Adipocyte (in vitro differentiated cells): ENCODE measurements around the gene NEURL3.
"Not testable (repeated sequence)": the region's sequence is repeated elsewhere in the genome, so short reads cannot be mapped to it uniquely, and the experiment has no call there.

Source experiments
- DNase-seq: peaks from one replicate; pipeline ENCODE4 v3.0.0-alpha.2; 2015; ENCODE audit warnings: low read depth
- H3K27me3 ChIP-seq: replicated peaks from 2 replicates; pipeline ENCODE4 v1.7.0; 2013; ENCODE audit warnings: mild to moderate bottlenecking, low read length, moderate library complexity; ENCODE audit not compliant: control insufficient read depth, insufficient read depth
- H3K36me3 ChIP-seq: 2 replicates; pipeline ENCODE4 v1.7.0; 2013; ENCODE audit warnings: low read length, mild to moderate bottlenecking, moderate library complexity; ENCODE audit not compliant: control insufficient read depth, insufficient read depth, severe bottlenecking
- H3K4me1 ChIP-seq: 2 replicates; pipeline ENCODE4 v1.7.0; 2013; ENCODE audit warnings: mild to moderate bottlenecking, low read length, moderate library complexity; ENCODE audit not compliant: control insufficient read depth, insufficient read depth
- H3K4me3 ChIP-seq: 2 replicates; pipeline ENCODE4 v1.7.0; 2013; ENCODE audit warnings: mild to moderate bottlenecking, low read length, moderate library complexity
- H3K9ac ChIP-seq: 2 replicates; pipeline ENCODE4 v1.7.0; 2013; ENCODE audit warnings: mild to moderate bottlenecking, low read length, moderate library complexity
- H3K9me3 ChIP-seq: 2 replicates; pipeline ENCODE4 v1.7.0; 2013; ENCODE audit warnings: mild to moderate bottlenecking, low read length, moderate library complexity; ENCODE audit not compliant: control insufficient read depth

Gene NEURL3

DNA sequence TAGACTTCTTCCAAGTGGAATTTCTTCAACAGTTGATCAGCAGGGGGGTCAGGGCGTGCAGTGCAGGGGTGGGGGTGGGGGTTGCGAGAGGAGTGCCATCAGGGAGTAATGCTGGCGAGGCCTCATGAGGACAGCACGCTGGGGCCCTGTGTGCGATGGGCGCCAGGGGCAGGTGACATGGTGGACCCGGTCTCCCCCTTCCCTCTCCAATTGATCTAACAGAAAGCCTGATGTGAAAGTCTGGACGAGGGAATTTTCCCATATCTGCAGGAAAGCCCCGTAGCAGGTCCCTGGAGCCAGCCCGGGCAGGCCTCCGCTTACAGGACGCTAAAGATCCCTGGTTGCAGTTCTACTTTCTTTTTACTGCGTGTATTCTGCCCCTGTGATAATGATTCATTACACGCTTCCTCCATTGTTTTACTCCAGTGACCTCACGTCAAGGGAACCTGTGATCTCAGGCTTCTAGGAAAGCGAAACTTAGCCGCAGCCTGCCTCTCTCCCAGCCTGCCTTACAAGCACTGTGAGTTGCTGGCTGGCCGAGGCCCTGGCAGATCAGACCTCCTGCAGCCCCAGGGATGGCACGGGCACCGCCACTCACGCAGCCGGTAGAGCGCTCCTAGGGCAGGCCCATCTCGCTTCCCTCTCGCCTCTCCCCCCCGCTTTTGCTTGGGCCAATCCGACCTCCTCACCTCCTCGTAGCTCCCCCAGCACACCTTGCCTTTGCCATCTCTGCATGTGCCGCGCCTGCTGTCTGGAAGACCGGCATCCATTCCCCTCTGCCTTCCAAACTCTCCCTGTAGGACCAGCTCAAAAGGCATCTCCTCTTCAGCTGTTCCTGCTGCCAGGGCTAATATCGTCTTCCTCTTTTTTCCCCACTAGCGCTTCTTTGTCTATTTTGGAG is 19.2 kb downstream of the NEURL3 start:
- Histone ChIP-seq H3K4me3 (peak overlapping the region; percentile 75), H3K4me1 (peaks cover 5% of the 10 kb centered on the region), H3K9me3 (peaks cover 10% of the 10 kb centered on the region), H3K27me3 (no peaks in the 10 kb centered on the region), H3K36me3 (no peaks in the 10 kb centered on the region), H3K9ac (peak overlapping the region; percentile 78)
- DNase-seq: peak; percentile 64

DNA sequence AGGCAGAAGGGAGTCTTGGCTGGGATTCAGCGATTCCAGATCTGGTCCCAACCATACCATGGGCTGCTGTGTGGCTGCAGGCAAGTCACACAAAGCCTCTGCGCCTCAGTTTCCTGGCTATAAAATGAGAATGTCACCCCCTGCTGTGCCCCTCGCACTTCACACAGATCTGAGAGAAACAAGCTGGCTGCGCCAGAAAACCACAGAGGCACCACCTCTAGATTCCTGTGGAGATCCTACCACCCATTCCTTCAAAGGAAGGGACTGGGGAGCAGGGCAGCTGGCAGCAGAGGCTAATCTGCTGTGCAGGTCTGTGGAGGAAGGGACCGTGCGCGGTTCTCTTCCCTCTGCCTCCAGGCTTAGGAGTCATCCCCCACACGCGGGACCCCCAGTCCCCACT is 19.8 kb downstream of the NEURL3 start:
- Histone ChIP-seq H3K36me3 (no peaks in the 10 kb centered on the region), H3K4me3 (no peak overlapping the region), H3K27me3 (no peaks in the 10 kb centered on the region), H3K9ac (no peak overlapping the region), H3K4me1 (peaks cover 5% of the 10 kb centered on the region), H3K9me3 (peaks cover 7% of the 10 kb centered on the region)
- no peak for DNase-seq

GRCh38 chr2:96484091-96484490 is 21.1 kb downstream of the NEURL3 start:
- no peaks in the 10 kb centered on the region for H3K9me3 ChIP-seq
- DNase-seq: no peak
- H3K4me1 ChIP-seq: peaks cover 5% of the 10 kb centered on the region
- H3K36me3 ChIP-seq: no peaks in the 10 kb centered on the region
- H3K9ac ChIP-seq: no peak overlapping the region
- H3K4me3 ChIP-seq: no peak overlapping the region
- no peaks in the 10 kb centered on the region for H3K27me3 ChIP-seq

- no peak overlapping the region for H3K4me3 ChIP-seq
- no peak overlapping the region for H3K9ac ChIP-seq
- H3K36me3 ChIP-seq: no peaks in the 10 kb centered on the region
- no peaks in the 10 kb centered on the region for H3K9me3 ChIP-seq
- no peak for DNase-seq
- no peaks in the 10 kb centered on the region for H3K4me1 ChIP-seq
- peaks cover 13% of the 10 kb centered on the region for H3K27me3 ChIP-seq
Measured at GRCh38 chr2:96477458-96477857, 27.7 kb downstream of the NEURL3 start.

DNA sequence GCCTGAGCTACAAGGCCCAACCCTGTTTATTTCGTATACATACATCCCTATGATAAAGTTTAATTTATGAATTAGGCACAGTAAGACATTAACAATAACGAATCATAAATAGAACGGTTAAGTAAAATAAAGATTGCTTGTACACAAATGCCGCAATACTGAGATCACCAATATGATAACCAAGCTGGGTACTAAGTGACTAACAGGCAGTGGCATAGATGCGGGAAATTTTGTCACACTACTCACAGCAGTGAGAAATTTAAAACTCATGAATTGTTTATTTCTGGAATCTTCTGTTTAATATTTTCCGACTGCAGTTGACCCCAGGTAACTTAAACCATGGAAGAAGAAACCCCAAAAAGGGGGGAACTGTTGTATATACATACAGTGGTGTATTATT is 33.4 kb downstream of the NEURL3 start:
- H3K27me3 ChIP-seq: peaks cover 31% of the 10 kb centered on the region
- H3K4me1 ChIP-seq: no peaks in the 10 kb centered on the region
- no peak overlapping the region for H3K4me3 ChIP-seq
- DNase-seq: no peak
- no peaks in the 10 kb centered on the region for H3K9me3 ChIP-seq
- no peak overlapping the region for H3K9ac ChIP-seq
- H3K36me3 ChIP-seq: no peaks in the 10 kb centered on the region

DNA sequence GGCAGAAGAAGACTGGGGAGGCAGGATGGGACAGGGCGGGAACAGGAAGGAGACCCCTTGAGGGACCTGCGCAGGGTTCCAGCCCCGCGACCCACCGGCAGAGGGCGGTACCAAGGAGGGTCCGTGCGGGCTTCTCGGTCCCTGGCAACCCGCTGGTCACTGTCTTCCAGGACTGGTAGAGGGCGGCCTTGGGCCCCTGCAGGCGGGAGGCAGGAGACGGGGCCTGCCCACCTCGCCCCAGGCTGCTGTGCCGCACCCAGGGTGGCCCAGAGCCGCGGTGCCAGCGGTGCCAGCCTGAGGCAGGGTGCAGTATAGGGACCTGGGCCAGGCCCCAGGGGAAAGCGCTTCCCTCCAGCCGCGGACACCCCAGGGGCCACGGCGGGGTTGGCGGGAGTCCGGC is 34.5 kb downstream of the NEURL3 start:
- no peak overlapping the region for H3K9ac ChIP-seq
- H3K27me3 ChIP-seq: peaks cover 34% of the 10 kb centered on the region
- no peak overlapping the region for H3K4me3 ChIP-seq
- H3K9me3 ChIP-seq: no peaks in the 10 kb centered on the region
- DNase-seq: no peak
- no peaks in the 10 kb centered on the region for H3K4me1 ChIP-seq
- H3K36me3 ChIP-seq: no peaks in the 10 kb centered on the region

DNA sequence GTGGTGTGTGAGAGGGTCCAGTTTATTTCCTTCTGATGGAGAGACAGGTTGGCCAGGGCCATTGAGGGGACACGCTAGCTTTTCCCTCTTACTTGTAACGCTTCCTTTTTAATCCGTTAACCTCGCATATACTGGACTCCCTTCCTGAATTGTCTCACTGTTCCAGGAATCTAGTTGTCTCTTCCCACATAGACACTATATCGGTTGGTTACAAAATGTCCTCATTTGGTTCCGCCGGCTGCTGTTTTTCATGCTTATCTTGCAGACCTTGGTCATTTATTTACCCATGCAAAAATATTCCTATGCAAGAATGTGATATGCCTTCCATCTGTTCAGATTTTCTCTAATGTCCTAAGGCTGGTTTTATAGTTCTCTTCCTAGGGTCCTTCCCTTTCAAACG is 35.0 kb downstream of the NEURL3 start:
- H3K27me3 ChIP-seq: peaks cover 38% of the 10 kb centered on the region
- no peak overlapping the region for H3K4me3 ChIP-seq
- no peaks in the 10 kb centered on the region for H3K36me3 ChIP-seq
- no peaks in the 10 kb centered on the region for H3K9me3 ChIP-seq
- no peaks in the 10 kb centered on the region for H3K4me1 ChIP-seq
- H3K9ac ChIP-seq: no peak overlapping the region
- DNase-seq: no peak

DNA sequence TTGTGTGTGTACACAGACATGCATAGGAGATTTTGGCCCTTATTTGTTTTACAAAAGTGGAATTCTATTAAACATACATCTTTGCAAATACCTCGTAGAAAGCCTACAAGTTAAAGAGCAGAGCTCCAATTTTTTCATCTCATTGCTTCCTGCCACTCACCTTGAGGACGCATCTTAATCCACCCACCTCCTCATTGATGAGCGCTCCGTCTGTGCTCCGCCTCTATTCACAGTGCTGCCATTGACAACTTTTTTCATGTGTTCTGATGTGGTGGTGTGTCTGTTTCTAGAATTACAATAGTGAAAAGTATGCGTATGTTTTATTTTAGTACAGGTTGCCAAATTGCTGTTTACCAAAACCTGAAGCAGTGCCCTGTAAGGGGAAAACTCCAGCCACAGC is 36.3 kb downstream of the NEURL3 start:
- Histone ChIP-seq H3K4me3 (no peak overlapping the region), H3K27me3 (peaks cover 45% of the 10 kb centered on the region), H3K9ac (no peak overlapping the region)

DNA sequence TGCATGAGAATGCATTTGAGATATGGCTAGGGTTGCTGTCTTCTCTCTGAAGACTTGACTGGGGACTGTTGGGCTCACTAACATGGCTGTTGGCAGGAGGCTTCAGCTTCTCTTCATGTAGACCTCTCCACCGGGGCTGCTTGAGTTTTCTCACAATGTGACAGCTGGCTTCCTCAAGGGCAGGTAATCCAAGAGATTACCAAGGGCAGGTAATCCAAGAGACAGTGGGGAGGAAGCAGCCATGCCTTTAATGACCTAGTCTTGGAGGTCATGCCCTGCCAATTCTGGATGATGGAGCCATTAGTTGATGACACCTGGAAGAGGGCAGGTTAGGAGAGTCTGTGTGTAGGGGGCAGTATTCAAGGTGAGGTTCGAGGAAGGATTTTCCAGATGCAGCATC is 40.5 kb downstream of the NEURL3 start:
- Histone ChIP-seq H3K9ac (no peak overlapping the region), H3K27me3 (peaks cover 30% of the 10 kb centered on the region), H3K36me3 (no peaks in the 10 kb centered on the region), H3K9me3 (peaks cover 5% of the 10 kb centered on the region), H3K4me3 (no peak overlapping the region), H3K4me1 (no peaks in the 10 kb centered on the region)
- no peak for DNase-seq

More for the DNA sequence above, 36.3 kb downstream of the NEURL3 start:
- H3K9me3 ChIP-seq: peaks cover 4% of the 10 kb centered on the region
- DNase-seq: no peak
- no peaks in the 10 kb centered on the region for H3K36me3 ChIP-seq
- H3K4me1 ChIP-seq: no peaks in the 10 kb centered on the region

GRCh38 chr2:96464061-96464460 is 41.1 kb downstream of the NEURL3 start:
- Histone ChIP-seq H3K4me3 (no peak overlapping the region), H3K36me3 (no peaks in the 10 kb centered on the region), H3K27me3 (peaks cover 27% of the 10 kb centered on the region), H3K9me3 (peaks cover 11% of the 10 kb centered on the region), H3K9ac (no peak overlapping the region), H3K4me1 (no peaks in the 10 kb centered on the region)
- no peak for DNase-seq

- no peak for DNase-seq
- Histone ChIP-seq H3K4me1 (no peaks in the 10 kb centered on the region), H3K9me3 (peaks cover 18% of the 10 kb centered on the region), H3K36me3 (no peaks in the 10 kb centered on the region), H3K27me3 (peaks cover 21% of the 10 kb centered on the region), H3K9ac (no peak overlapping the region), H3K4me3 (no peak overlapping the region)
Measured at GRCh38 chr2:96463119-96463518, 42.0 kb downstream of the NEURL3 start.

GRCh38 chr2:96461616-96462015 is 43.5 kb downstream of the NEURL3 start:
- Histone ChIP-seq H3K27me3 (peaks cover 14% of the 10 kb centered on the region), H3K9me3 (peaks cover 20% of the 10 kb centered on the region)
- not testable (repeated sequence) for H3K36me3 ChIP-seq, H3K4me3 ChIP-seq, H3K9ac ChIP-seq, H3K4me1 ChIP-seq, DNase-seq
